ENCODE measurements around the gene CCDC157. TPM values are rescaled to one million over a fixed set of nuclear protein-coding genes. Genes with fewer than 3 reads are reported as not detected.

The CCDC157 gene
- total and polyA plus RNA-seq, 11 donors = 0.42 to 1.7 (median 1.1) TPM

- DNase-seq (no peak), ATAC-seq (no peak)
- H3K9me3 ChIP-seq = no peaks in the 10 kb centered on the region
- H3K4me1 ChIP-seq = peaks cover 6 to 39% (median 25%) of the 10 kb centered on the region in 12 donors
- intact Hi-C loops (cut with DNase I) = loop anchor here in 6 of 10 donors (2.0 kb wide), 3 partner anchors 30 to 68 kb away; partner anchors contain the start of genes CASTOR1 (in 5 of the 6), RNF215 (in 1 of the 6) and TBC1D10A (in 1 of the 6)
- H3K27ac ChIP-seq = peak overlapping the region in 9 of 12 donors; percentile 92 to 99 (median 97)
- 2 to 5% (median 3%) methylated on average over 9 of the region's 9 CpGs for WGBS, 4 donors
- H3K27me3 ChIP-seq = no peaks in the 10 kb centered on the region
- TF ChIP-seq CTCF (IDR thresholded peaks at IDR 0.05) = no peak
- no peak for TF ChIP-seq POLR2A (IDR thresholded peaks at IDR 0.05)
- peaks cover 0 to 14% (median 9%) of the 10 kb centered on the region in 9 donors for H3K36me3 ChIP-seq
- peak overlapping the region; percentile 57 to 100 (median 83) for H3K4me3 ChIP-seq
Measured at GRCh38 chr22:30357236-30357570, 396 bp downstream of the CCDC157 start.

- peaks cover 6 to 38% (median 25%) of the 10 kb centered on the region in 12 donors for H3K4me1 ChIP-seq
- TF ChIP-seq POLR2A (IDR thresholded peaks at IDR 0.05) = no peak
- no peak for TF ChIP-seq CTCF (IDR thresholded peaks at IDR 0.05)
- H3K9me3 ChIP-seq = no peaks in the 10 kb centered on the region
- intact Hi-C loops (cut with DNase I) = loop anchor here in 6 of 10 donors (2.0 kb wide), 3 partner anchors 29 to 69 kb away; partner anchors contain the start of genes CASTOR1 (in 5 of the 6), RNF215 (in 1 of the 6) and TBC1D10A (in 1 of the 6)
- H3K27me3 ChIP-seq = no peaks in the 10 kb centered on the region
- peak overlapping the region in 8 of 12 donors; percentile 73 to 100 (median 82) for H3K4me3 ChIP-seq
- WGBS, 4 donors = 52 to 68% (median 60%) methylated on average over 22 of the region's 22 CpGs
- no peak overlapping the region for H3K27ac ChIP-seq
- ATAC-seq = no peak
- H3K36me3 ChIP-seq = peaks cover 0 to 9% (median 4%) of the 10 kb centered on the region in 9 donors
- DNase-seq = no peak
Measured at GRCh38 chr22:30357650-30358215, 926 bp downstream of the CCDC157 start.

- 92 to 93% (median 93%) methylated on average over 6 of the region's 6 CpGs for WGBS, 4 donors
- no peaks in the 10 kb centered on the region for H3K9me3 ChIP-seq
- ATAC-seq (no peak), DNase-seq (no peak)
- TF ChIP-seq CTCF (IDR thresholded peaks at IDR 0.05) (no peak), POLR2A (IDR thresholded peaks at IDR 0.05) (no peak)
- intact Hi-C loops (cut with DNase I) = no loop called here
- H3K27ac ChIP-seq = no peak overlapping the region
- H3K4me1 ChIP-seq = peaks cover 6 to 35% (median 25%) of the 10 kb centered on the region in 12 donors
- H3K36me3 ChIP-seq = peaks cover 0 to 5% (median 0%) of the 10 kb centered on the region in 9 donors
- H3K27me3 ChIP-seq = no peaks in the 10 kb centered on the region
- H3K4me3 ChIP-seq = no peak overlapping the region
Measured at GRCh38 chr22:30358541-30358940, 1.7 kb downstream of the CCDC157 start.

- Histone ChIP-seq H3K27ac (no peak overlapping the region), H3K9me3 (no peaks in the 10 kb centered on the region), H3K36me3 (no peaks in the 10 kb centered on the region), H3K27me3 (no peaks in the 10 kb centered on the region), H3K4me1 (peaks cover 0 to 8% (median 4%) of the 10 kb centered on the region in 12 donors), H3K4me3 (no peak overlapping the region)
- TF ChIP-seq CTCF (IDR thresholded peaks at IDR 0.05) = no peak
- TF ChIP-seq POLR2A (IDR thresholded peaks at IDR 0.05) = no peak
- WGBS, 4 donors = 79 to 87% (median 81%) methylated on average over 9 to 10 of the region's 10 CpGs
- DNase-seq (no peak), ATAC-seq (no peak)
- intact Hi-C loops (cut with DNase I) = no loop called here
Measured at GRCh38 chr22:30361916-30362650, 5.3 kb downstream of the CCDC157 start.
